ENCODE results near the gene OR4N2.
A peak's percentile ranks its signal among the peaks of the same experiment; 100 is the strongest.
"Not testable (repeated sequence)": the region's sequence is repeated elsewhere in the genome, so short reads cannot be mapped to it uniquely, and the experiment has no call there.

Gene OR4N2

GRCh38 chr14:19787318-19787717, 16.3 kb upstream of the OR4N2 start:
- H3K79me1 ChIP-seq (ENCODE audit: low read length); H3K79me2 ChIP-seq (ENCODE audit: control insufficient read depth, insufficient read depth, low read length, poor library complexity); H3K14ac ChIP-seq (ENCODE audit: low read length); H3K4me1 ChIP-seq (ENCODE audit: control insufficient read depth in 1 of 2, insufficient read depth in 2 of 2, low read length in 2 of 2); H4K8ac ChIP-seq (ENCODE audit: low read depth, low read length); H3K27ac ChIP-seq (ENCODE audit: low read depth, low read length); H3K4me3 ChIP-seq (ENCODE audit: low read depth, low read length); H2BK120ac ChIP-seq (ENCODE audit: insufficient read depth, low read length, poor library complexity); H3K23ac ChIP-seq (ENCODE audit: low read length); H4K12ac ChIP-seq (ENCODE audit: low read depth, low read length); H3K27me3 ChIP-seq (ENCODE audit: insufficient read depth, low read length); DNase-seq; H3K9me3 ChIP-seq (ENCODE audit: insufficient read depth, low read depth, low read length); H3K4me2 ChIP-seq (ENCODE audit: low read length); H4K91ac ChIP-seq (ENCODE audit: low read depth, low read length); H3K9ac ChIP-seq (ENCODE audit: low read length); H3K4ac ChIP-seq (ENCODE audit: low read depth, low read length); H2BK5ac ChIP-seq (ENCODE audit: low read depth, low read length, poor library complexity); H2AFZ ChIP-seq (ENCODE audit: insufficient read depth, low read length, poor library complexity); H2BK12ac ChIP-seq (ENCODE audit: low read length); H2AK5ac ChIP-seq (ENCODE audit: low read length); H3K18ac ChIP-seq (ENCODE audit: low read length); H3K36me3 ChIP-seq (ENCODE audit: control insufficient read depth in 1 of 2, insufficient read depth in 2 of 2, low read length in 2 of 2): not testable (repeated sequence)
- no CpG with 5 or more reads among the region's 6 CpGs for WGBS (ENCODE audit: extremely low coverage, insufficient coverage, insufficient read length)

GRCh38 chr14:19788150-19788549, 15.4 kb upstream of the OR4N2 start:
- H3K36me3 ChIP-seq (ENCODE audit: control insufficient read depth in 1 of 2, insufficient read depth in 2 of 2, low read length in 2 of 2); DNase-seq: not testable (repeated sequence)

GRCh38 chr14:19796520-19797108, 7.0 kb upstream of the OR4N2 start:
- not testable (repeated sequence) for H2BK5ac ChIP-seq (ENCODE audit: low read depth, low read length, poor library complexity); H3K79me1 ChIP-seq (ENCODE audit: low read length); H3K4me1 ChIP-seq (ENCODE audit: control insufficient read depth in 1 of 2, insufficient read depth in 2 of 2, low read length in 2 of 2); H4K91ac ChIP-seq (ENCODE audit: low read depth, low read length); H4K12ac ChIP-seq (ENCODE audit: low read depth, low read length); H3K18ac ChIP-seq (ENCODE audit: low read length); H3K4ac ChIP-seq (ENCODE audit: low read depth, low read length); H3K14ac ChIP-seq (ENCODE audit: low read length); H3K27me3 ChIP-seq (ENCODE audit: insufficient read depth, low read length); H3K36me3 ChIP-seq (ENCODE audit: control insufficient read depth in 1 of 2, insufficient read depth in 2 of 2, low read length in 2 of 2); H4K8ac ChIP-seq (ENCODE audit: low read depth, low read length); H2BK120ac ChIP-seq (ENCODE audit: insufficient read depth, low read length, poor library complexity); H3K9ac ChIP-seq (ENCODE audit: low read length); H2AFZ ChIP-seq (ENCODE audit: insufficient read depth, low read length, poor library complexity); H3K27ac ChIP-seq (ENCODE audit: low read depth, low read length); H3K23ac ChIP-seq (ENCODE audit: low read length); H3K4me2 ChIP-seq (ENCODE audit: low read length); H3K4me3 ChIP-seq (ENCODE audit: low read depth, low read length); H2AK5ac ChIP-seq (ENCODE audit: low read length); H3K79me2 ChIP-seq (ENCODE audit: control insufficient read depth, insufficient read depth, low read length, poor library complexity); H2BK12ac ChIP-seq (ENCODE audit: low read length)
- peaks cover 27% of the 10 kb centered on the region for H3K9me3 ChIP-seq (ENCODE audit: insufficient read depth, low read depth, low read length)
- peak; percentile 45 to 55 for DNase-seq
- WGBS (ENCODE audit: extremely low coverage, insufficient coverage, insufficient read length): no CpG with 5 or more reads among the region's 10 CpGs

More at GRCh38 chr14:19788150-19788549, 15.4 kb upstream of the OR4N2 start:
- not testable (repeated sequence) for H4K12ac ChIP-seq (ENCODE audit: low read depth, low read length); H3K18ac ChIP-seq (ENCODE audit: low read length); H4K8ac ChIP-seq (ENCODE audit: low read depth, low read length); H3K9ac ChIP-seq (ENCODE audit: low read length); H3K27ac ChIP-seq (ENCODE audit: low read depth, low read length); H4K91ac ChIP-seq (ENCODE audit: low read depth, low read length); H2AFZ ChIP-seq (ENCODE audit: insufficient read depth, low read length, poor library complexity); H3K23ac ChIP-seq (ENCODE audit: low read length); H3K4me2 ChIP-seq (ENCODE audit: low read length); H3K4me3 ChIP-seq (ENCODE audit: low read depth, low read length); H3K4me1 ChIP-seq (ENCODE audit: control insufficient read depth in 1 of 2, insufficient read depth in 2 of 2, low read length in 2 of 2); H2BK5ac ChIP-seq (ENCODE audit: low read depth, low read length, poor library complexity); H2BK120ac ChIP-seq (ENCODE audit: insufficient read depth, low read length, poor library complexity); H3K79me1 ChIP-seq (ENCODE audit: low read length); H3K9me3 ChIP-seq (ENCODE audit: insufficient read depth, low read depth, low read length); H2AK5ac ChIP-seq (ENCODE audit: low read length); H3K4ac ChIP-seq (ENCODE audit: low read depth, low read length); H2BK12ac ChIP-seq (ENCODE audit: low read length); H3K14ac ChIP-seq (ENCODE audit: low read length); H3K27me3 ChIP-seq (ENCODE audit: insufficient read depth, low read length); H3K79me2 ChIP-seq (ENCODE audit: control insufficient read depth, insufficient read depth, low read length, poor library complexity)
- WGBS (ENCODE audit: extremely low coverage, insufficient coverage, insufficient read length): no CpG with 5 or more reads among the region's 7 CpGs

DNA sequence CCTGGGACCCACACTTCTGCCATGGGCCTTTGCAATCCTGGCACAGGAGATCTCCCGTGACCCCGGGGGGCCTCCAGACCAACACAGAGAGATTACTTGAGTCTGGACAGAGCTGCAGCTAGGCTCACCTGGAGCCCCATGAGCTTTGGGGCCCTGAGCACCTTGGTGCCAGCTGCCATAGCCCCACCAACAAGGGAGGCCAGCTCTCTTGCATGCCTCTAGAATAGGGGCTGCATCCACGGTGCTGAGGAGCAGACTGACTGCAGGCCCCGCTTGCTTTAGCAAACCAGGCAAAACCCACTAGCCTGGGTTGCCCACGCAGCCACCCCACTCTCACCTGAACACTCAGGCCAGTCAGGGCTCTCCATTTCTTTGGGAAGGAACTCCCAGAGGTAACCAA, 3.7 kb upstream of the OR4N2 start:
- no peak overlapping the region for H3K4ac ChIP-seq (ENCODE audit: low read depth, low read length)
- H2BK120ac ChIP-seq (ENCODE audit: insufficient read depth, low read length, poor library complexity): no peak overlapping the region
- H2BK12ac ChIP-seq (ENCODE audit: low read length): no peak overlapping the region
- no peak for DNase-seq
- H4K8ac ChIP-seq (ENCODE audit: low read depth, low read length): no peak overlapping the region
- H3K36me3 ChIP-seq (ENCODE audit: control insufficient read depth in 1 of 2, insufficient read depth in 2 of 2, low read length in 2 of 2): no peaks in the 10 kb centered on the region
- H4K91ac ChIP-seq (ENCODE audit: low read depth, low read length): no peak overlapping the region
- no peak overlapping the region for H3K4me2 ChIP-seq (ENCODE audit: low read length)
- H4K12ac ChIP-seq (ENCODE audit: low read depth, low read length): no peak overlapping the region
- H3K23ac ChIP-seq (ENCODE audit: low read length): no peak overlapping the region
- no peaks in the 10 kb centered on the region for H3K79me2 ChIP-seq (ENCODE audit: control insufficient read depth, insufficient read depth, low read length, poor library complexity)
- WGBS (ENCODE audit: extremely low coverage, insufficient coverage, insufficient read length): no CpG with 5 or more reads among the region's 5 CpGs
- no peak overlapping the region for H3K14ac ChIP-seq (ENCODE audit: low read length)
- no peak overlapping the region for H3K27ac ChIP-seq (ENCODE audit: low read depth, low read length)
- H3K4me1 ChIP-seq (ENCODE audit: control insufficient read depth in 1 of 2, insufficient read depth in 2 of 2, low read length in 2 of 2): no peaks in the 10 kb centered on the region
- no peak overlapping the region for H2BK5ac ChIP-seq (ENCODE audit: low read depth, low read length, poor library complexity)
- peaks cover 24% of the 10 kb centered on the region for H3K9me3 ChIP-seq (ENCODE audit: insufficient read depth, low read depth, low read length)
- H3K9ac ChIP-seq (ENCODE audit: low read length): no peak overlapping the region
- H3K4me3 ChIP-seq (ENCODE audit: low read depth, low read length): no peak overlapping the region
- no peak overlapping the region for H2AFZ ChIP-seq (ENCODE audit: insufficient read depth, low read length, poor library complexity)
- no peaks in the 10 kb centered on the region for H3K27me3 ChIP-seq (ENCODE audit: insufficient read depth, low read length)
- no peaks in the 10 kb centered on the region for H3K79me1 ChIP-seq (ENCODE audit: low read length)
- H2AK5ac ChIP-seq (ENCODE audit: low read length): no peak overlapping the region
- no peak overlapping the region for H3K18ac ChIP-seq (ENCODE audit: low read length)
